Gastrocnemius medialis (tissue), 4 donors: ENCODE data around the gene ASB2.

ENCODE experiments used
- POLR2A ChIP-seq, 2 donors: fragments of 450-650 bp; IDR thresholded peaks; one replicate each; pipeline ENCODE4 v1.6.1; 2017; ENCODE audit warnings: antibody characterized with exemption in 2 of 2, mild to moderate bottlenecking in 2 of 2, moderate library complexity in 2 of 2
- TF ChIP-seq, protein P1 (sequence below), 5 experiments: fragments of 450-650 bp in 3 of 5; fragments of 200-600 bp in 2 of 5; sonication (generic) in 2 of 5; IDR thresholded peaks in 4 of 5; conservative IDR thresholded peaks in 1 of 5; 1 replicate in 4 of 5; 2 replicates in 1 of 5; pipeline ENCODE4 v1.5.1; 2016 to 2019; ENCODE audit warnings: antibody characterized with exemption in 5 of 5, mild to moderate bottlenecking in 3 of 5, moderate library complexity in 3 of 5

DNA sequence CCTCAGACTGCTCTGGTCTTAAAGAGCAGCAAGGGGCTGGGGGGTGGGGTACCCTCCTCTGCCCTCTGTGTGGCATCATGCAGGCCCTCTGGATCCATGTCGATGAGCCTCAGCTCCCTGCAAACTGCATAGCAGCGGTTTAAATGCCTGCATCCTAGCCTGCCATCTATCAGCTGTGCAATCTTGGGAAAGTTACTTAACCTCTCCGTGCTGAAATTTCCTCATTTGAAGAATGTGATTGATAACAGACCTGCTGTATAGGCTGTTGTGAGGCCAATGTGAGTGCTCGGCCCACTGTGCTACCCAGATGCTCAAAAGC is 45.4 kb downstream of the ASB2 start:
- TF ChIP-seq, protein P1, sequence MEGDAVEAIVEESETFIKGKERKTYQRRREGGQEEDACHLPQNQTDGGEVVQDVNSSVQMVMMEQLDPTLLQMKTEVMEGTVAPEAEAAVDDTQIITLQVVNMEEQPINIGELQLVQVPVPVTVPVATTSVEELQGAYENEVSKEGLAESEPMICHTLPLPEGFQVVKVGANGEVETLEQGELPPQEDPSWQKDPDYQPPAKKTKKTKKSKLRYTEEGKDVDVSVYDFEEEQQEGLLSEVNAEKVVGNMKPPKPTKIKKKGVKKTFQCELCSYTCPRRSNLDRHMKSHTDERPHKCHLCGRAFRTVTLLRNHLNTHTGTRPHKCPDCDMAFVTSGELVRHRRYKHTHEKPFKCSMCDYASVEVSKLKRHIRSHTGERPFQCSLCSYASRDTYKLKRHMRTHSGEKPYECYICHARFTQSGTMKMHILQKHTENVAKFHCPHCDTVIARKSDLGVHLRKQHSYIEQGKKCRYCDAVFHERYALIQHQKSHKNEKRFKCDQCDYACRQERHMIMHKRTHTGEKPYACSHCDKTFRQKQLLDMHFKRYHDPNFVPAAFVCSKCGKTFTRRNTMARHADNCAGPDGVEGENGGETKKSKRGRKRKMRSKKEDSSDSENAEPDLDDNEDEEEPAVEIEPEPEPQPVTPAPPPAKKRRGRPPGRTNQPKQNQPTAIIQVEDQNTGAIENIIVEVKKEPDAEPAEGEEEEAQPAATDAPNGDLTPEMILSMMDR (IDR thresholded peaks at IDR 0.05 in 4 of 5, conservative IDR thresholded peaks at IDR 0.05 in 1 of 5), result no peak
- no peak for TF ChIP-seq POLR2A (IDR thresholded peaks at IDR 0.05)
